RWPE2 (cell line): ENCODE data around the gene PADI1.

ENCODE experiments used
- ATAC-seq: fragments of 200-7000 bp; cut with Tn5 transposase; 3 replicates; pipeline ENCODE4 v1.9.1; 2021; ENCODE audit warnings: low read depth
- DNase-seq: peaks from one replicate; pipeline ENCODE4 v3.0.0-alpha.2; 2020; ENCODE audit warnings: low spot score
- H3K27ac ChIP-seq: fragments of 450-650 bp; 2 replicates; pipeline ENCODE4 v1.5.1; 2017; ENCODE audit warnings: mild to moderate bottlenecking; ENCODE audit not compliant: poor library complexity, severe bottlenecking
- H3K27me3 ChIP-seq: fragments of 250-450 bp; sonication (Bioruptor Pico); 2 replicates; pipeline ENCODE4 v1.5.1; 2021; ENCODE audit warnings: mild to moderate bottlenecking, moderate library complexity; ENCODE audit not compliant: insufficient read depth, poor library complexity, severe bottlenecking
- H3K36me3 ChIP-seq: fragments of 250-450 bp; sonication (Bioruptor Pico); 2 replicates; pipeline ENCODE4 v1.5.1; 2020; ENCODE audit warnings: low read depth, mild to moderate bottlenecking, moderate library complexity
- H3K4me1 ChIP-seq: fragments of 250-450 bp; sonication (Bioruptor Pico); 2 replicates; pipeline ENCODE4 v1.5.1; 2021; ENCODE audit warnings: mild to moderate bottlenecking, moderate library complexity; ENCODE audit not compliant: insufficient read depth, poor library complexity, severe bottlenecking
- H3K4me3 ChIP-seq: fragments of 250-450 bp; sonication (Bioruptor Pico); 2 replicates; pipeline ENCODE4 v1.5.1; 2021; ENCODE audit warnings: mild to moderate bottlenecking, moderate library complexity; ENCODE audit not compliant: severe bottlenecking
- H3K9me3 ChIP-seq: fragments of 250-450 bp; sonication (Bioruptor Pico); 2 replicates; pipeline ENCODE4 v1.5.1; 2021; ENCODE audit warnings: mild to moderate bottlenecking, moderate library complexity; ENCODE audit not compliant: severe bottlenecking
- TF ChIP-seq, protein P1 (sequence below): fragments of 450-650 bp; IDR thresholded peaks from one replicate; pipeline ENCODE4 v1.5.1; 2017; ENCODE audit warnings: mild to moderate bottlenecking, moderate library complexity; ENCODE audit not compliant: poor library complexity, severe bottlenecking

Gene PADI1

DNA sequence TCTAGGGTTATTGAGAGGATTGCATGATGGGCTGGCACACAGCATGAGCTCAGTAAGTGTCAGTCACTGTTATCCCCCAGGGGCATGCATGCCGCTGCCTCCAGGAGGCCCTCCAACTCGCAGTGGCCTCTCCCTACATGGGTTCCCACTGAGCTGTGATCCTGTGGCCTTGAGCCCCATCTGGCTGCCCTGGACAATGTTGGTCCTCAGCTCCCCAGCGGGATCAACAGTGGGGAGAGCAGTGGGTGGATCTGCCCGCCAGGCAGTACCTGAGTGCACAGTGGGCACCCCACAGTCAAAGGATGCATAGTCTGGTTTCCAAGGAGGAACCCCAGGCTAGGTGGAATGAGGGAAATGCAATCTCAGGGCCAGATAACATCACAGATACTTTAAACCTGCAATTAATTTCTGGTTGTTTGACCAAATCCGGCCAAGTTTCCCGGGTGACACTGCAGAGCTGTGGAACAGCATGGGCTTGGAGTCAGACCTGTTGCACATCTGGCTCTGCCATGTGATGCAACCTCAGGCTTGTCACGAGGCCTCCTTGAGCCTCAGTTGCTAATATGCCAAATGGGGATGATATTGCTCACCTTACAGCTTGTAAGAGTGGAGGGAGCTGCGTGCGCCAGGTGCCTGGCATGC is 53.3 kb downstream of the PADI1 start:
- H3K4me1 ChIP-seq, result peaks cover 13% of the 10 kb centered on the region
- TF ChIP-seq, protein P1, sequence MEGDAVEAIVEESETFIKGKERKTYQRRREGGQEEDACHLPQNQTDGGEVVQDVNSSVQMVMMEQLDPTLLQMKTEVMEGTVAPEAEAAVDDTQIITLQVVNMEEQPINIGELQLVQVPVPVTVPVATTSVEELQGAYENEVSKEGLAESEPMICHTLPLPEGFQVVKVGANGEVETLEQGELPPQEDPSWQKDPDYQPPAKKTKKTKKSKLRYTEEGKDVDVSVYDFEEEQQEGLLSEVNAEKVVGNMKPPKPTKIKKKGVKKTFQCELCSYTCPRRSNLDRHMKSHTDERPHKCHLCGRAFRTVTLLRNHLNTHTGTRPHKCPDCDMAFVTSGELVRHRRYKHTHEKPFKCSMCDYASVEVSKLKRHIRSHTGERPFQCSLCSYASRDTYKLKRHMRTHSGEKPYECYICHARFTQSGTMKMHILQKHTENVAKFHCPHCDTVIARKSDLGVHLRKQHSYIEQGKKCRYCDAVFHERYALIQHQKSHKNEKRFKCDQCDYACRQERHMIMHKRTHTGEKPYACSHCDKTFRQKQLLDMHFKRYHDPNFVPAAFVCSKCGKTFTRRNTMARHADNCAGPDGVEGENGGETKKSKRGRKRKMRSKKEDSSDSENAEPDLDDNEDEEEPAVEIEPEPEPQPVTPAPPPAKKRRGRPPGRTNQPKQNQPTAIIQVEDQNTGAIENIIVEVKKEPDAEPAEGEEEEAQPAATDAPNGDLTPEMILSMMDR, result no peak
- no peak overlapping the region for H3K4me3 ChIP-seq
- no peaks in the 10 kb centered on the region; the same call in none of the 2 replicates for H3K36me3 ChIP-seq
- no peaks in the 10 kb centered on the region for H3K27me3 ChIP-seq
- DNase-seq (no peak), ATAC-seq (no peak)
- no peaks in the 10 kb centered on the region for H3K9me3 ChIP-seq
- no peak overlapping the region for H3K27ac ChIP-seq

DNA sequence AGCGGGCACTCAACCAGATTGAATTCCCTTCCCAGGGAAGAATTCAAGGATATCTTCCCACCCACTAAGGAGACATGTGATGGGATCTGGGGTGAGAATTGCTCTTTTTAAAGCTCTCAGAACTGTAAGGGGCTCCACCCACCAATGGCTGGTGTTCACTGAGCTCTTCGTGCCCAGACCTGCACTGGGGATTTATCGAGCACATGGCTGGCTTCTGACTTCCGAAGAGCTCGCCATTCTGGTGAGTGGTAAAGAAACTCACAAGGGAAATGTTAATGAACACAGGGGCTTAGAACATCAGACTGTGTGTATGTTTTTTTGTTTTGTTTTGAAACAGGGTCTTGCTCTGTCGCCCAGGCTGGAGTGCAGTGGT is 53.8 kb downstream of the PADI1 start:
- DNase-seq (no peak), ATAC-seq (no peak)
- Histone ChIP-seq H3K27ac (no peak overlapping the region), H3K4me3 (no peak overlapping the region), H3K36me3 (no peaks in the 10 kb centered on the region; the same call in none of the 2 replicates), H3K4me1 (peaks cover 13% of the 10 kb centered on the region), H3K27me3 (no peaks in the 10 kb centered on the region), H3K9me3 (no peaks in the 10 kb centered on the region)
- TF ChIP-seq, protein P1, result no peak

DNA sequence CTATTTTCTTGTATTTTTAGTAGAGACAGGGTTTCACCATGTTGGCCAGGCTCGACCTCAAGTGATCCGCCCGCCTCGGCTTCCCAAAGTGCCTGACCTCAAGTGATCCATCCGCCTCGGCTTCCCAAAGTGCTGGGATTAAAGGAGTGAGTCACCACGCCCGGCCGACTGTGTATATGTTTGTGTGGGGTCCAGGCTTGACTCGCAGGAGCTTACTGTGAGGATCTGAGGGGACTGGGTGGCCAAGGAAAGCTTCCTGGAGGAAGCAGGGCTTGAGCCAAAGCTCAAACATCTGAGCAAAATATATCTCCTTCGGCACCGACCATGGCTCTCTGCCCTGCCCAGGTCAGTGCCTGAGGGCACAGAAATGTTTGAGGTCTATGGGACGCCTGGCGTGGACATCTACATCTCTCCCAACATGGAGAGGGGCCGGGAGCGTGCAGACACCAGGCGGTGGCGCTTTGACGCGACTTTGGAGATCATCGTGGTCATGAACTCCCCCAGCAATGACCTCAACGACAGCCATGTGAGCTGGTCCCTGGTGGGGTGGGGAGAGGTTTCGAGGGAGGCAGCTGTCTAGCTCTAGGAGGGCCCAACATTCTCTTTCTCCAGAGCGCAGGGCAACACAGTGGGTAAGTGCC is 54.4 kb downstream of the PADI1 start:
- Histone ChIP-seq H3K27me3 (no peaks in the 10 kb centered on the region), H3K9me3 (no peaks in the 10 kb centered on the region), H3K36me3 (no peaks in the 10 kb centered on the region; the same call in none of the 2 replicates), H3K4me3 (no peak overlapping the region), H3K27ac (no peak overlapping the region), H3K4me1 (peaks cover 13% of the 10 kb centered on the region)
- TF ChIP-seq, protein P1, result no peak
- no peak for DNase-seq
- no peak for ATAC-seq

DNA sequence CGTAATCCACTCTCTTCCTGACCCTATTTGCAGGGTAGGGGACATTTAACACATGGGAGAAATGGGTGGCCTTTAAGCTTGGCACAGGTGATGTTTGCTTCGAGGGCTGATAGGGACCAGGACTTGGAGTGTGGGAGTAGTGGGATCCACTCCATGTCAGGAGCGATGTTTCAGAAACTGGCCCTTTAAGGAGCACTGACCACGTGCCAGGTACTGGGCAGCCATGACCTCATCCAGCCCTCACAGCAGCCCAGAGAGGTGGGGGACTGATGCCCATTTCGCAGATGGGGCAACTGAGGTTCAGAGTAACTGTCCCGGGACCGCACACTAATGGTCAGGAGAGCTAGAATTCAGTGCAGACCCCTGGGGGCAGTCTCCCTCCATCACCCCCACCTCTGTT is 55.3 kb downstream of the PADI1 start:
- Histone ChIP-seq H3K27ac (no peak overlapping the region), H3K9me3 (no peaks in the 10 kb centered on the region), H3K27me3 (no peaks in the 10 kb centered on the region), H3K4me3 (no peak overlapping the region), H3K4me1 (peaks cover 20% of the 10 kb centered on the region), H3K36me3 (no peaks in the 10 kb centered on the region; the same call in none of the 2 replicates)
- no peak for ATAC-seq
- TF ChIP-seq, protein P1, result no peak
- DNase-seq, result no peak

DNA sequence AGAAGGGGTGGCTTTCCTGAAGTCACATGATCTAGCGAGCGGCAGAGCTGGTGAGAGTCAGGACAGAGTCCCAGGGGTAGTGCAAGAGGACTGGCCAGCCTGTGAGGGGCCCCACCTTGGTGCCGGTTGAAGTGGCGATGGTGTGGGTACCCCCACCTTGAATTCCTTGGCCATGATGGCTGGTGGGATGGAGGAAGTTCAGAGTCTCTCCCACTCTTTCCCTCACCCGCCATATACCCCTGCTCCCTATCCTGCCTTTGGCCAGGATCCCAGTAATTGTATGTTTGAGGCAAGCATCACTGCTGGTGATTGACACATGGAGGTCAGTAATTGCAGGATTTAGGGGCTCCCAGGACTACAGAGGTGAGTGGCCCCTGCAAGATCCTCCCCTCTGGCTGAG is 55.8 kb downstream of the PADI1 start:
- Histone ChIP-seq H3K36me3 (no peaks in the 10 kb centered on the region; the same call in none of the 2 replicates), H3K27me3 (no peaks in the 10 kb centered on the region), H3K4me1 (peaks cover 23% of the 10 kb centered on the region), H3K4me3 (no peak overlapping the region), H3K9me3 (no peaks in the 10 kb centered on the region), H3K27ac (no peak overlapping the region)
- TF ChIP-seq, protein P1, result no peak
- ATAC-seq (no peak), DNase-seq (no peak)
